Calu3 (cell line): ENCODE results near the gene FAM227A. TPM values are rescaled to one million over a fixed set of nuclear protein-coding genes. Genes with fewer than 3 reads are reported as not detected.

ENCODE experiments used
- BruUV-seq: library from RNA; stranded (reverse); fragments of 400-500 nt; replicated peaks from 2 replicates; lab custom pipeline; 2021; lab: Mats Ljungman, UMichigan
- CTCF ChIA-PET: fragments of 300-600 bp; sonication (Branson Sonifier 250); formaldehyde crosslinking; loops from one replicate; lab custom pipeline; 2022; ENCODE audit warnings: antibody characterized with exemption; lab: Charles Lee
- DNase-seq: peaks from one replicate; pipeline ENCODE4 v3.0.0; 2022
- H3K27ac Mint-ChIP-seq: one replicate; pipeline ENCODE4 v1.8.0; 2022; ENCODE audit warnings: mixed read lengths; ENCODE audit not compliant: unreplicated experiment
- H3K27me3 Mint-ChIP-seq: one replicate; pipeline ENCODE4 v1.8.0; 2022; ENCODE audit warnings: mixed read lengths; ENCODE audit not compliant: unreplicated experiment
- H3K36me3 Mint-ChIP-seq: one replicate; pipeline ENCODE4 v1.8.0; 2022; ENCODE audit warnings: mild to moderate bottlenecking, moderate library complexity, mixed read lengths; ENCODE audit not compliant: insufficient read depth, unreplicated experiment
- H3K4me1 Mint-ChIP-seq: one replicate; pipeline ENCODE4 v1.8.0; 2022; ENCODE audit warnings: mild to moderate bottlenecking, low read depth, mixed read lengths; ENCODE audit not compliant: unreplicated experiment
- H3K4me3 Mint-ChIP-seq: one replicate; pipeline ENCODE4 v1.8.0; 2022; ENCODE audit warnings: mild to moderate bottlenecking, low read depth, moderate library complexity, mixed read lengths; ENCODE audit not compliant: unreplicated experiment
- H3K9me3 Mint-ChIP-seq: one replicate; pipeline ENCODE4 v1.8.0; 2022; ENCODE audit warnings: low read depth, mixed read lengths; ENCODE audit not compliant: unreplicated experiment
- CTCF ChIP-seq: fragments of 200-600 bp; IDR thresholded peaks from one replicate; pipeline ENCODE4 v1.8.0; 2022; ENCODE audit warnings: antibody characterized with exemption; ENCODE audit not compliant: unreplicated experiment
- intact Hi-C: fragments of 100-400 bp; cut with micrococcal nuclease; formaldehyde crosslinking; loops from one replicate; pipeline ENCODE4 v1.10.0; 2022; ENCODE audit not compliant: unreplicated experiment
- total RNA-seq: library from RNA; stranded (reverse); gene quantifications from 2 replicates; pipeline ENCODE4 v1.2.3, GENCODE V29; 2022

FAM227A gene
- total RNA-seq, 1 experiment from 2014 or later, result 9.6 TPM

- CTCF ChIA-PET, result interaction anchor here (1.6 kb wide), 1 partner anchor 17 kb away, joined by 8 read pairs; the partner anchor contains the start of gene TOMM22
- Mint-ChIP-seq H3K4me1 (peaks cover 41% of the 10 kb centered on the region), H3K4me3 (peak overlapping the region; percentile 76), H3K27me3 (no peaks in the 10 kb centered on the region), H3K9me3 (no peaks in the 10 kb centered on the region), H3K36me3 (peaks cover 77% of the 10 kb centered on the region), H3K27ac (peak overlapping the region; percentile 98)
- intact Hi-C loops, result no loop called here
- BruUV-seq, result no TSS peak
- no peak for TF ChIP-seq CTCF
- no peak for DNase-seq
Measured at GRCh38 chr22:38698407-38699094, 42.4 kb upstream of the FAM227A start.

GRCh38 chr22:38697425-38698089 is 41.4 kb upstream of the FAM227A start:
- no peak for DNase-seq
- H3K9me3 Mint-ChIP-seq, result no peaks in the 10 kb centered on the region
- peaks cover 82% of the 10 kb centered on the region for H3K36me3 Mint-ChIP-seq
- CTCF ChIA-PET, result interaction anchor here (1.1 to 1.4 kb wide), 2 partner anchors 8 to 16 kb away, joined by 4 to 7 read pairs; partner anchors contain the start of genes GTPBP1 and TOMM22
- BruUV-seq, result no TSS peak
- no peaks in the 10 kb centered on the region for H3K27me3 Mint-ChIP-seq
- H3K4me1 Mint-ChIP-seq, result peaks cover 49% of the 10 kb centered on the region
- no peak for TF ChIP-seq CTCF
- intact Hi-C loops, result no loop called here
- peak overlapping the region; percentile 98 for H3K27ac Mint-ChIP-seq
- peak overlapping the region; percentile 76 for H3K4me3 Mint-ChIP-seq

GRCh38 chr22:38696606-38697424 is 40.6 kb upstream of the FAM227A start:
- peak overlapping the region; percentile 98 for H3K27ac Mint-ChIP-seq
- H3K36me3 Mint-ChIP-seq, result peaks cover 81% of the 10 kb centered on the region
- H3K9me3 Mint-ChIP-seq, result no peaks in the 10 kb centered on the region
- CTCF ChIA-PET, result interaction anchor here (0.7 to 1.4 kb wide), 4 partner anchors 8 to 544 kb away, joined by 3 to 7 read pairs (median 4); partner anchors contain the start of genes GTPBP1 and TOMM22
- H3K4me1 Mint-ChIP-seq, result peaks cover 49% of the 10 kb centered on the region
- peak; percentile 41 for DNase-seq
- H3K4me3 Mint-ChIP-seq, result peak overlapping the region; percentile 76
- no TSS peak for BruUV-seq
- TF ChIP-seq CTCF, result no peak
- no peaks in the 10 kb centered on the region for H3K27me3 Mint-ChIP-seq
- intact Hi-C loops, result no loop called here

GRCh38 chr22:38694940-38695339 is 38.7 kb upstream of the FAM227A start:
- no peaks in the 10 kb centered on the region for H3K27me3 Mint-ChIP-seq
- TF ChIP-seq CTCF, result no peak
- peaks cover 49% of the 10 kb centered on the region for H3K4me1 Mint-ChIP-seq

More at GRCh38 chr22:38694940-38695339, 38.7 kb upstream of the FAM227A start:
- CTCF ChIA-PET, result interaction anchor here (0.5 to 1.2 kb wide), 5 partner anchors 11 to 40 kb away, joined by 4 to 17 read pairs (median 5); partner anchors contain the start of genes CBY1, GTPBP1 and TOMM22
- BruUV-seq, result no TSS peak
- H3K36me3 Mint-ChIP-seq, result peaks cover 71% of the 10 kb centered on the region
- DNase-seq, result no peak
- H3K27ac Mint-ChIP-seq, result peak overlapping the region; percentile 85
- peak overlapping the region; percentile 9 for H3K4me3 Mint-ChIP-seq
- intact Hi-C loops, result loop anchor here (2.0 kb wide), 1 partner anchor 14 kb away; the partner anchor contains the start of gene TOMM22
- H3K9me3 Mint-ChIP-seq, result no peaks in the 10 kb centered on the region
